GM19240 (cell line): ENCODE data around the gene GPC3.

Experiments used
- DNase-seq: peaks from one replicate; pipeline ENCODE4 v3.0.0; 2011; ENCODE audit warnings: low spot score; ENCODE audit not compliant: insufficient read length

Gene GPC3

DNA sequence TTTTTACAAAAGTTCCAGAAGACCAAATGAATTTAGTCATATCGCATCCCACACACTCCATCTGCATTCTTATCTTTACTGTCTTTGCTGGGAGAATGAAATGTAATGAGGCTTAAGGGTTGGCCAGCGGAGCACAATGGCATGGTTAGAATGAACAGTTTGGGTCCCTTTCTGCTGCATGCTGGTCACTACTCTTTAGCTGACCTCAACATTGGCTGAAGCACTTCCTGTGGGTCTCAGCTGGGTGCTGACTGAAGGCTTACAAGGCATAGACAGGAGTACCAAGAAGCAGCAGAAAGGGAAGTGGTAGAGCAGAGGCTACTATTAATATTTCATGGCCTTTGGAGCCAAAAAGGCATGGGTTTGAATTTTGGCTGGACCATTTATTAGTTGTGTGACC, 410.7 kb downstream of the GPC3 start:
- no peak for DNase-seq

- no peak for DNase-seq
Measured at GRCh38 chrX:133570549-133570948, 414.8 kb downstream of the GPC3 start.

- no peak for DNase-seq
Measured at GRCh38 chrX:133569217-133569616, 416.2 kb downstream of the GPC3 start.

- no peak for DNase-seq
Measured at GRCh38 chrX:133568109-133568508, 417.3 kb downstream of the GPC3 start.

GRCh38 chrX:133566876-133567275, 418.5 kb downstream of the GPC3 start:
- DNase-seq: no peak

DNA sequence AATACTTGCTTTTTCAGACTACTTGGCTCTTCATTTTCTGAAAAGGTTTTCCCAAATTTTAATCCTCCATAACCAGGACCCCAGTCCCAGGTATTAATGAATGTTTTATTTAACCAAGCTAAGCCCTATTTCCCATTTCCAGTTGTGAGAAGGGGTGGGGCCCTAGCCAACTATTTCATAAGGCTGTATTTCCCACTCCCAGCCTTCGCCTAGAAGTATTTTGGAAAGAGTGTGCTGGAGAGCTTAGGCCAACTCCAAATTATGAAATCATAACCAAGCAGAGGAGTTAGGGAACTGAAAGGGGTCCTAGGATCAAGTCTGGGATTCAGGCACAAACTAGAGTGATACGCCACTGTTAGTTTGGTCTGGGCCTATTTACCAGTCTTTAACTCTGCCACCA, 421.7 kb downstream of the GPC3 start:
- DNase-seq: no peak

DNA sequence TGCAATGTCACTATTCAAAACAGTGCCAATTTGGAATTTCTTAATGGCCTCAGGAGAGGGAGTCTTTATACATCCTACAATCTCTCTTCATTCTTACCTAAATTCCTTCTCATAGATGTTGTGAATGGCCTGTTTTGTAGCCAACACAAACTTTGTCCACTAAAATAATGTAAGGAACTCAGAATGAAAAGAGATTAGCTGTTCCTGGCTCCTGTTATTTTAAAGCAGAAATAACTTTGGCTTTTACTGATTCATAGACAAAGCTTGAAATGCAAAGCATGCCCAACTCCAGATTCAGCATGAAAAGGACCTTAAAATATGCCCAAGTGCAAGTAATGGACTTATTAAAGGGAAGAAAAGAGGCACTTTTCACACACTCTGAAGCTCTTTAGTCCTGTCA, 424.1 kb downstream of the GPC3 start:
- DNase-seq: no peak

DNA sequence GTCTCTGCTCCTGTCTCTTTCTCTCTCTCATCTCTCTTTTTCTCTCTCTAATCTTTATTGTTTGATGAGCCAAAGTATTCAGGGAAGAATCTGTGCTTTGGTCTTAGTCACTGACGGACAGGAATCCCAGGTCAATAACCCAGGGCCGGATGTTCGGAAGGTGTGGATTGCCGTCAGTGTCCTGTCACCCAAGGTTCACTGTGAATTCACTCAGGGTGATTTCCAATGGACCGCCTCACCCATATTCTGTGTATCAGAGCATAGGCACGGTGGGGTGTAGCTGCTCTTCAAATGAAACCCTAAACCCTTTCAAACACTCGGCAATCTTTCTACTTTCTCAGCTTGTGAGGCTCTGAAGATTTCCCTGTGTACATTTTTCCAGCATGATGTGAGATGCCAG, 425.5 kb downstream of the GPC3 start:
- no peak for DNase-seq

DNA sequence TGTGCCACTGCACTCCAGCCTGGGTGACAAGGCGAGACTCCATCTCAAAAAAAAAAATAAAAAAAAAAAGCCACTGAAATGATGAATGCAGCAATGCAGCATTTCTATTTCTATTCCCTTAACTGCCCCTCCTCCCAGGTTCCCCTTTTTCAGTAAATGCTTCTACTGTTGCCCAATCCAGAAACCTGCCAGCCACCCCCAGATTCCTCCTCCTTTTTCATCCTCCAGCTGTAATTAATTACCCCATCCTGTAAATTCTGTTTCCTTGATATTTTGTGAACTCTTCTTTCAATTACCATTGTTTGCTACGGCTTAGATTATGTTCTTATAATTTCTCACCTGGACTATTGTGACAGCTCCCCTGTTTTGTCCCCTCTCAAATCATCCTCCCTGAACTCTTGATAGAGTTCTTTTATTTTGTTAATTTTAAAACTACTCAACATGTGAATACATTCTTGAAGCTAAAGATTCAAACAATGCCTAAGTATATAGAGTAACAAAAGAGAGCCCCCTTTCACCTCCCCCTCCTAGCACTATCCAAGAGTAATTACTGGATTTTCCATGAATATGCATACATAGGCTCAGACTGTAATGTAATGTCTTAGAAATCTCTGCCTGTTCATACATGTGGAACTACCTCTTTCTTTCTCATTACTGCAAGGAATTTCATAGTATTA, 429.5 kb downstream of the GPC3 start:
- DNase-seq: no peak

DNA sequence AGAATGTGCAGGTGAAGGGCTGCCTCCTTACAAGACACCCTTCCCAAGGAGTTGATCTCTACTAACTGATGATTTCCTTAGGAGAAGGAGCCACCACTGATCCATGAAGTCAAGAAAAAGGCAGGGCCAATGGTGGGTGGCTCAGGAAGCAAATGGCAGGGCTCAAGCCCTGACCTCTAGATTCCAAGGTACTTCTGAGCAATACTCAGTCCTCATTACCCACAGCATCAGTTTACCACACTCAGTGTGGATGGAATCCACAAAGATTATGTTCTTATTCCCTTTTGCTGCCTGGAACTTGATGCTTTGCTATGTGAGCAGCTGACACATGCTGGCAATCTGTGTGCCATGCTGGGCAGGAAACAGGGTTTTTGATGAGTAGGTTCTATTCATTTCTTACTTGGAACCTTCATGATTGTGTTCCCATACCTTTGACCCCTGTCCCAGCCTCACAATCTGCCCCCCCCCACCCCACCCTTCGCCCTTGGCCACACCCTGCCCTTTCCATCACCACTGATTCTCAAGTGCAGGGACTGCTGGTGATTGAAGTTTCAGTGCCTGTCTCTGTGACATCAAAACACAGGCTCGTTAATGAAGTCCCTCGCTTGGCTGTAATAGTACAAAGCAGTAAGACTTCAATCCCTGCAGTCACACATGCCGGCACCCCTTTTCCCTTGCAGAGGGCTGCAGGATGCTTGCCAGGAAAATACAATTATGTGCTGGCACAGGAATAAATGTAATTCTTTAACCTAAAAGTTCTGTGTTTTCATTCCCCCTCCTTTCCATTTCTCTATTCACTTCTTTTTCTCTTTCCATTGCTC, 434.5 kb downstream of the GPC3 start:
- DNase-seq: no peak

DNA sequence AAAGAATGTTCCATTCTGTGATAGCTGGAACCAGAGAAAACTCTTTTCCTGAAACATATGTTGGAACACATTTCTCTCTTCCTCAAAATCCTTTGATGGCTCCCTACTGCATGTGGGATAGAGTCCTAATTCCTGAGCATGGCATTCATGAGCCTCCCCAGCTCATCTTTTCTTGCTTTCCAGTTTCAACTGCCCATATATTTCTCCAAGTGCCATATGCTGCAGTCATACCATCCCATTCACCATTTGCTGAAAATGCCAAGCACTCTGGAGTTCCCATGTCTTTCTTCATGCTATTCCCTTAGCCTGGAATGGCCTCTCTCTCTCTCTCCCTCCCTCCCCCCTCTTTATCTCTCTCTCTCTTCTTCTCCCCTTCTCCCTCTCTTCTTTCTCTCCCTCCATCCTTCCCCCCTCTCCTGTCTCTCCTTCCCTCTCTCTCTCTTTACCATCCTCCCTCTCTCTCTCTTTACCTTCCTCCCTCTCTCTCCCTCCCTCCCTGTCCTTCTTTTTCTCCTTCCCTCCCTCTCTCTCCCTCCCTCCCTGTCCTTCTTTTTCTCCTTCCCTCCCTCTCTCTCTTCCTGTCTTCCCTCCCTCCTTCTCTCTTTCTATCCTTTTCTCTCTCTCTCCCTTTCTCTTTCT, 436.0 kb downstream of the GPC3 start:
- DNase-seq: no peak

GRCh38 chrX:133546441-133546840, 439.0 kb downstream of the GPC3 start:
- no peak for DNase-seq

- DNase-seq: no peak
Measured at GRCh38 chrX:133544778-133545177, 440.6 kb downstream of the GPC3 start.

- no peak for DNase-seq
Measured at GRCh38 chrX:133544115-133544514, 441.3 kb downstream of the GPC3 start.

- DNase-seq: no peak
Measured at GRCh38 chrX:133543654-133544053, 441.7 kb downstream of the GPC3 start.

DNA sequence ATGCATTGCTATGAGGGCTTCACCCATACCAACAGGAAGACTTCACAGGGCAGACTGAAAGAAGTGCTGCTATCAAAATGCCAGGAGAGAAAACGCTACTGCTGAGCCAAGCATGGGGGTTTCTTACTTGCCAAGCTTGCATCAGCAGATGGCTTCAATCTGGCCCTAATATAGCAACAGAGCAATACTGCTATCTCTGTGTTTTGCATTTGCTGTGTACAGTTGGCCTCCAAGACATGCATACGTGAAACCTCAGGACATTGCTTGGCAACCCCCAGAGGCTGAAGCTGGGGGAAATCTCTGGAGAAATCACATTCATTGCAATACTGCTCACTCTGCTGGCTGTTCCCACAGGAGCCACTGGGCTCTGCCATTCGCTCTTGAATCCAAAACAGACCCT, 442.9 kb downstream of the GPC3 start:
- no peak for DNase-seq

DNA sequence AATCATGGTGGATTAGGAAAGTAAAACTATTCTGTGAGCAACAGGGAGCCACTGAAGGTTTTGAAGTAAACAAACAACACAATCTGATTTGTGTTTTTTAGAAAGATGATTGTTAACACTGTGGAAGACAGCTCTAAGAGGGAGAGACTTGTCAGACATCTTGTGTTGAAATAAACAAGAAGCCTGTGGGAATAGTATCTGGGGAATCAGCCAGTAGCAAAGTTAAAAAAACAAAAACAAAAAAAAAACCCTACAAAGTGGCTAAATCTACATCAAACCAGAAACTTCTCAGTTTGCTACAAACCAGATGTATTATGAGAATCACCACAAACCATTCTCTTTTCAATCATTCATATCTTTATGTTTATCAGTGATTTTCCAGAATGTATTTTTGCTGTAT, 444.4 kb downstream of the GPC3 start:
- DNase-seq: no peak

GRCh38 chrX:133538148-133538547, 447.2 kb downstream of the GPC3 start:
- DNase-seq: no peak

- no peak for DNase-seq
Measured at GRCh38 chrX:133537142-133537541, 448.3 kb downstream of the GPC3 start.

DNA sequence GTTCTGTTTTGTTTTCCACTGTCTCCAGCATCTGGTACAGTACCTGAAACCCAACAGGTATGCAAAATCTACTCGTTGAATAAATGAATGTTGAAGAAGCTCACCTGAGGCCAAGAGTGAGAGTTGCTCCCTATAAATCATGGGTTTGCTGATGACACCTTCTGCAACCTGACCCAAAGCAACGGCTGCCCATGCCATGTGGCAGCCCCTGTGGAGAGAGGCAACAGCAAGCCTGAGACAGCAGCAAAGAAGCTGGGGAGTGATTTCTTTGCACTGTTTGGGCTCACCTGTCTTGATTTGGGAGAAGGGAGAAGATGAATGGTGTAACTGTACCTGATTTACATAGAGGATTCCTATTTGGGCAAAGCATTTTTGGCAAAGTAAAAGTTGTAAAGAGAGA, 450.3 kb downstream of the GPC3 start:
- no peak for DNase-seq

DNA sequence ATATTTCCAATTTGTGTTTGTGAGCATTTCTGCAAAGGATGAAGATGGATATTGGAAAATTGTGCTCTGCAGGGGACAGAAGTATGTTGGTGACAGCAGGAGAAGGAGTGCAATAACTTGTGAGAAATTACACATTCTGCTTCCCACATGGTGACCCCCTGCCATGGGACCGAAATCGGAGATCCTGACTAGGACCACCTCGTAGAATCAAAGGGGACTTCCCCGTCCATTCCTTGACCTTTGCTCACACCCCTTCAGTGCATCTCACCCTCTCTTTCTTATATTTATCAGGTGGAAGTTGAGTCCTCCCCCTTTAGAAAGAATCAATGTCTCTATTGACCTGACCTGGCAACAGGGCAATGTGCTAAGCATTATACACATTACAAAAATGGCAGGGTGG, 451.2 kb downstream of the GPC3 start:
- no peak for DNase-seq

DNA sequence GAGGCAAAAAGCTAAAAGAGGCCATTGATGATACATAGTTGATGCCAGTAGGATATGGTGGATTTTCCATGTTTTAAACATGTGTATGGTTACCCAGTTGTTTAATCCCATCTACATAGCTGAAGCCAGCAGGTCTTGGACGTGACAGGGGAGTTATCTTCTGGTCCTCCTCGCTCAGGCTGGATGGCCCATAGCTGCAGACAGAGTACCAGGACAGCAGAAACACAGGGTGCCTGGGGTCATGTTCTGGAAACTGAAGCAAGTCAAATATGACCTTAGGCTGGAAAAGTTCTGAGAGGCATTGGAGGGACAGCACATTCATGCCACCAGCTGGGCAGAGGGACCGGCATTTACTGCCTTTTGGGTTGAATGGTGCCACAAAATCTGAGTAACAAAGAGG, 452.1 kb downstream of the GPC3 start:
- DNase-seq: no peak

DNA sequence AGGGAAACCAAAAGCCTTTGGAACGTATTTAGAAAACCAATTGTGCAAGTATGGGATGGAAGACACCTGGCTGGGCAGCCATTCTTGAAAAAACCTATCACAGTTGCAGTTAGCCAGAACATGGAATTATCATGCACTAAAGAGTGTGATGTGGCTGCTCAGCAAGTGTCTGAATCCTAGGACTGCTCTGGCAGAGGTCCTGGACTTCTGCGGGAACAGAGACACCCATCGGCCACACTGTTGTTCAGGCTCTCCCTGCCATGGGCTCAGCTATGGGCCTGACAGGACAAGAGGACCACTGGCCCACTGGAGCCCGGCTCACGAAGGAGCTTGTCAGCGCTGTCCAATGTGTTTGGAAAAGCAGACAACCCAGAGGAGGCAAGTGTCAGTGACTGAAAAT, 454.4 kb downstream of the GPC3 start:
- no peak for DNase-seq
